Left lobe of liver (tissue), 2 donors: ENCODE results near the gene CLIP1. TPM values are rescaled to one million over a fixed set of nuclear protein-coding genes. Genes with fewer than 3 reads are reported as not detected.
A peak's percentile ranks its signal among the peaks of the same experiment; 100 is the strongest.

Source experiments
- ATAC-seq: fragments of 200-7000 bp; cut with Tn5 transposase; one replicate; pipeline ENCODE4 v1.9.1; 2020; ENCODE audit warnings: mild to moderate bottlenecking, moderate library complexity
- DNase-seq: peaks from one replicate; pipeline ENCODE4 v3.0.0-alpha.2; 2020; ENCODE audit warnings: low spot score
- total RNA-seq: library from RNA; stranded (reverse); gene quantifications from one replicate; pipeline ENCODE4 v1.2.1, GENCODE V29; 2021
- donor health status: DM: no; HTN: no; CAD: no; lungs with moderate emphysema.
- donor health status: DM: no; HTN: yes; CAD: no.

CLIP1 gene
- total RNA-seq, 1 donor from 2014 or later: 38.9 TPM

DNA sequence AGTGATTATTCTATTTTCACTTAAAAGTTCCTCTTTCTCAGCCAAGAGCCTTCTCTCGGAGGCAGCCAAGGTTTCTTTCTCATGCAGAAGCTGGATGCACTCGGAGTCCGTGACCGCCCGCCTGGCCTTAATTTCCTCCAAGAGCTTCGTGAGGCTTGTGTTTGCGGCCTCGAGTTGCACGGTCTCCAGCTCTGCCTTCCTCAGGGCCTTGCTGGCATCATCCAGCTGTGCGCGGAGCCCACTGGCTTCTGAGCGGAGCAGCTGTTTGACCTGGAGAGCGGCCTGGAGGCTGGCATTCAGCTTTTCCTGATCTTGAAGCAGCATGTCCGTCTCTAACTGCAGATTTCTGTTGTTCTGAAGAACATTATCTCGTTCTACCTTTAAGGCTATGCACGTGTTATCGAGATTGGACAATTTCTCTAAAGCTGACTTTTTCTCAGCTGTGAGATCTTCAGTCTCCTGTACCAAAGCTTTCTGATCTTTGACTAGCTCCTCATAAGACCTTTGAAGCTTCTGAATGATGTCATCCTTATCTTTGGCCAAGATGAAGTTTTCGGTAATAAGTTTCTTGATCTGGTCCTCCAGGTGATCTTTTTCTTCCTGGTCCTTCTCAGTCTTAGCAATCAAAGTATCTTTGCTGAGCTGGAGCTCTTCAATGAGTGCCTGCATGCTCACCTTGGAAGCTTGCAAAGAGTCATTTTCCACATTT lies 99.0 kb downstream of the CLIP1 start:
- ATAC-seq (no peak), DNase-seq (no peak)

DNA sequence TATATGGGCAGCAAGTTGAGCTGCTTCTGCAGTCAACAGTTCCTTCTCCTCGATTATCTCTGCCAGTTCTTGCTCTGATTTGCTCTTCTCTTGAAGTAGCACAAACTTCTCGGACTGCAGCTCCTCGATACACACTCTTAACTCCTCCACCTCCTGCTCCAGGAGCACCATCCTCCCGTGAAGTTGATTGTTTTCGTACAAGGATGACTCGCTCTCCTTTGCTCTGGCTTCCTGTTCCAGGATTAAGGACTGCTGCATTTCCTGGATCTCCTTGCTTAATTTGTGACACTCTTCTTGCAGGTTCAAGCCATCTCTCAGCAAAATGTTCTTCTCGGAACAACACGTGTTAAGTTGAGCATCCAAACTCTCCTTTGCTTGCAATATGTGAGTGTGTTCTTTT lies 100.0 kb downstream of the CLIP1 start:
- no peak for ATAC-seq
- no peak for DNase-seq

DNA sequence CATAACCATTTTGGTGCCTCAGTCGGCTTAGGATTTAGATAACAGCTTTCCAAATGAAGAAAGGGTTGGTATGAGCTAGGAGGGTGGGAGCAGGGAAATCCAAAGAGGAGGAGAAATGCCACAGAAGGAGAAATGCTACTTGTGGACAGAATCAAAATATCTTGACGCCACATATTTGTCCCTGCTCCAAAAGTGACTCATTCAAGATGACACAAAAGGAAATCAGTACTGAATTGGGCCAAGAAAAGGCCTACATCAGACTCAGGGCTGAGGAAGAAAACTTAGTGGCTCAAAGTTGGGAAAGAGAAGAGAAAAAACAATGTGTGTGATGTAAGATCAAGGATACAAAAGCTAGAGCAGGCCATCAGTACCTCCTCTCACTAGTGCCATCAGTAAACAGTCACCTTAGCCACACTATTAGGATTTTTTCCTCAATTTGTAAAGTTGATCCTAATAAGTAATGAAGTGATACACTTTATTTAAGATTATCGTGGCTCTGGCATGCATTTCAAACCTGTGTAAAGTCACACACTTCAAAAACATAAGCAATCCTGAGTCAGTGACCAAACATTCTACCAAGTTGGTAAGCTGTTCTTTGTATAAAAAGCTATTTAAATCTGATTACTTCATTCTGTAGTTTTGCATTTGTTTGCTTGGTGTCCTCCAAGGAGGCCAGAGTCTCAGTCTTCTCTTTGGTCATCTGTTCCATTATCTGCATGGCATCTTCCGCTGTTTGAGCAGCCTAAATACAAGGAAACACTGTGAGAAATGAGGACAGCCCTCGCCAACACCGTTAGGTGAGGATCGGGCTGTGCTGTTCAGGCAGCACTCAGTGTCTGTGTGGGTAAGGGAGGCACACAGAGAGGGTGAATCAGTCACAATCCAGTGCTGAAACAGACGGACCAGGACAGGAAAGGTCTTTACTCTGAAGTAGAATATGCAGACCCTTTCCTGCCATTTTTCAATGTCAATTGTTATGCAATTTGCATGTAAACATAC lies 103.6 kb downstream of the CLIP1 start:
- no peak for DNase-seq

DNA sequence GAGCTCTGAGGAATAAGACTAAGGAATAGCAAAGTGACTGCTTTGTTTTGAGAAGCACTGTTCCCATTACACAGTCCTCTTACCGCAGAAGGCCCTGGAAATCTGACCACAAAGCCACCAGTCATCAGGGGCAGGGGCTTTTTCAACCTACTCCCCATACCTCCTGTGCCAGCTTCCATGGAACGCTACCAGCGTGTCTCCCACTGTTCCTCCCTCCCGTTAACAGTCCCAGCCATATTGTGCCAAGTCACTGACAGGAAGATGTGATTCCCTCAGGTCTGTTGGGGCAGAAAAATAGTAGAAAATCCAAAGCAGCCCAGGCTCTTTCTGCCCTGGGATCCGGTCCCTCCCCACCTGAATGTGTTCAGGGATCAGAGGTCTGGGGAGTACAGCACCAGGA lies 109.5 kb downstream of the CLIP1 start:
- DNase-seq (no peak), ATAC-seq (no peak)

More for the DNA sequence above, 103.6 kb downstream of the CLIP1 start:
- ATAC-seq: no peak

DNA sequence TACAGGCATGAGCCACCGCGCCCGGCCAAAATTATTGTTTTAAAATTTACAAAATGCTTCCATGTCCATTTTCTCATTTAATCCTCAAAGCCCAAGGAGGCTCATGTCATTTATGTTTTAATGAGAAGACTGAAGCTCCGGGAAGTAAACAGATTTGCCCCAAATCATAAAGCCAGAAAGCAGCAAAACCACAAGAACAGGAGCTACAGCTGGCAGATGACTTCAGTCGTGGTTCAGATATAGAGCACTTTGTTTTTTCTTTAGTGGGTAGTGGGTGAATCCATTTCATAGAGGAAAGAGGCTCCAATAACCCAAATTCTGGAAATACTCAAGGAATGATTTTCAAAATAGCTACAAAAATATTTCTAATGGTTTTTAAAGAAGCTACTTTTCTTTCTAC lies 110.8 kb downstream of the CLIP1 start:
- no peak for DNase-seq
- ATAC-seq: no peak

DNA sequence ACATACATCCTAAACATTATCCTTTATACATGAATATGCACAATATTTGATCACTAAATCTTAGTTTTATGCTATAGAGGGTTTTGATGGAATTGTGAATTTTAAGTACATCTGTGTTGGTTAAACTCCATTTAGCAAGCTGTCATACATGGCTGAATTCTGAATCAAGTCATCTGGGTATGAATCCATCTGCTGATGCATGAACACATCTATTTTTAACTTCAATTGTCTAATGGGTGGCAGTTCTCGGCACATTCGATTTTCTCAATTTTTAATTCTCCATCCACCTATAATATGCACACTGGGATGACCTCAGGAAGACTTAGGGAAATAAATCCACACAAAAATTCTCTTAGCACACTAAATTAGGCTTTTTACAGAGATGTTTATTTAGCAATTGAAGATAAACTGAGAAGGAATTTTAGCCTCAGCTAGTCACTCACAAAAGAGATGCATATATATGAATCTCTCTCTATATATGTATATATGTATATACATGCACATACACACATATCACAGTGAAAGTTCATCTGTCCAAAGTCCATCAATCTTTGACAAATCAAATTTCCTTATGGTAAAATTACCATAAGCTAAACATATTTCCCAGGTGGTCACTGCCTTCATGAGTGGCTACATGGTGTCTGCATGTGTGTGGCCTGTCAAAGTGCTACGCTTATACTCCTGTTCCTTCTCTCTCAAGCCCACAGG lies 111.7 kb downstream of the CLIP1 start:
- DNase-seq (no peak), ATAC-seq (no peak)

DNA sequence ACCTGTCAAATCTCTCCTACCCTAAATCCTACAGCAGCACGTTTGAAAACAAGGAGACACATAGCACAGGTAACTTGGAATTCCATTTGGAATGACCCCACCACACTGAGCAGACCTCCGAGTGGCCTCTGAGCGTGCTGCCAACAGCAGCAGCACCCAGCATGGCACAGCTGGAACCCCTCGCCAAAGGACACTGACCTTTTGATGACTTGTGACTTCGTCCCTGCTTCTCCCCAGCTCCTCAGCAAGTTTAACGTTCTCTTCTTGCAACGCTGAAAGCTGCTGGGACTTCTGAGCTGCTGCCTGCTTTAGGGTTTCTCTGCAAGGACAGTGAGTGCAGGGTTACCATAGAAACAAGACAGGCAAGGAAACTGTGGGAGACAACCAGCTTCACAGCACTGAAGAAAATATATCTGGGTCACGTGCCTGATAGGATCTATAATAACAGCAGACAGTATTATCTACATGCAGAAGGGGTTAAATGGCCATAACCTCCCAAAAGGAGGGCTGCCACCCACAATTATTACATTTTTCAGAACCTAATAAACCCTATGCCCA lies 112.8 kb downstream of the CLIP1 start:
- DNase-seq (no peak), ATAC-seq (no peak)

DNA sequence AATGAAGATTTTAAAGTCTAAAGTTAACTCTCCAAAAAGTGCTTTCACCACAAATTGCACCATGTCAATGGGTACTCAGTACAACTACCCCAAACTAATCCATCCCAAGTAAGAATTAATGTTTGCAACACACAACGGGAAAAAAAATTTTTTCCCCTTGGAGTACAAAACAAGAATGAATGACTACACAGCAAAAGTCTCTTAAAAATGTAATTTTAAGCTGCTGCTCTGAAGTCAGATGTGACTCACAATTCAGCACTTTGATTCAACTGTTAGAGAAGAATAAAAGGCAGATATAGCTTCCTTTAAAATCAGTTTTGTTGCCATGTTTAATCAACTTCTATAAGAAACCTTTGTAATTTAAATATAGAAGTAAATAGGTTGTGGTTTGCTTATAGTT lies 113.7 kb downstream of the CLIP1 start:
- DNase-seq (no peak), ATAC-seq (no peak)

DNA sequence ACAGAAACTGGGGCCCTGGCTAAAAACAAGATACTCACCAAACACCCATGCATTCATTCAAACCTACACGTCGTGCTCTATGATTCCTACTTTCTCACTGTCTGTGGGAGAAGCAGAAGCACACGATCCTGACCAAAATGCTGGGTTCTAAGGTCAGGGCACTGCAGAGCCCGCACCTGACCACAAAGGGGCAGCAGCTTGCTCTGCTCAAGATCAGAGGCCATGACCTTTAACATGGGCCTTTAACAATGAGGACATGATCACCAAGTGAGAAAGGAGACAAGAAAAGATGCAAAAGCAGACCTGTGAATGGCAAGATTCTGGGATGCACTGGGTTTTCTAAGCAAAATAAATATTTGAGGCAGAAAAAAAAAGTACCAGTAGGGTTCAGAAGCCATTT lies 116.1 kb downstream of the CLIP1 start:
- DNase-seq (no peak), ATAC-seq (peak; percentile 91)

DNA sequence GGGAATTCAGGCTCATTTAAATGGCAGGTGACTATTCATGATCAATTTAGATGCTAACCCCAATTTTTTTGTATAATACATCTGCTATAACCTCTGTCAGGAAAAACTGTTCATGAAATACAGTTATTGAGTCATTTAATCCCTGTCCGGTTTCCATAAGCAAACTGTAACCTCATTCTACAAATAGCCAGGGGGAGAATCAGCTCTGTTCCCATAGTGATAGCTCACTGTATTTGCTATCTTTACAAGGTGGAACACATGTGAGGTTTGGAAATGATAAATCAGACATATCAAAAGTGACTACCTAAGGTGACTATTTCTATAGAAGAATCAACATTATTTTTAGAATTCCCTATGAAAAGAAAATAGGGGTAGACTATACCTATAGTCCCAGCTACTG lies 117.5 kb downstream of the CLIP1 start:
- DNase-seq: no peak
- ATAC-seq: no peak

DNA sequence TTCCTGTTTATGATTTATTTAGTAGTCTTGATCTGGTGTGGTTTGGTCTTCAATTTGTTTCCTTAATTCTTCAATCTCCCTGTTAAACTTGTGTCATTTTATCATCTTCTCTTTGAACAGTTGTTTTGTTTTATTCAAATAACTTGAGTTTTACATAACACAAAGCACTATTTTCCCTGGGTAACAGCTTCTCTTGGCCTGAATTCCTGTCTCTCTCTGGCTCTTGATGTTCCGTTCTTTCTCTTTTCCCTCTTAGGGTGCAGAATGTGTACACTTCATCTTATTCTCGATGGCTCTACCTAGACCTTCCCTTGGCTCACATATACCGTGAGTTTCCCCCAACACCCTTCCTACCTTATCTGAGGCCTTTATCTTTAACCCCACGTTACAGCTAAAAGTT lies 119.4 kb downstream of the CLIP1 start:
- no peak for DNase-seq
- ATAC-seq: no peak

DNA sequence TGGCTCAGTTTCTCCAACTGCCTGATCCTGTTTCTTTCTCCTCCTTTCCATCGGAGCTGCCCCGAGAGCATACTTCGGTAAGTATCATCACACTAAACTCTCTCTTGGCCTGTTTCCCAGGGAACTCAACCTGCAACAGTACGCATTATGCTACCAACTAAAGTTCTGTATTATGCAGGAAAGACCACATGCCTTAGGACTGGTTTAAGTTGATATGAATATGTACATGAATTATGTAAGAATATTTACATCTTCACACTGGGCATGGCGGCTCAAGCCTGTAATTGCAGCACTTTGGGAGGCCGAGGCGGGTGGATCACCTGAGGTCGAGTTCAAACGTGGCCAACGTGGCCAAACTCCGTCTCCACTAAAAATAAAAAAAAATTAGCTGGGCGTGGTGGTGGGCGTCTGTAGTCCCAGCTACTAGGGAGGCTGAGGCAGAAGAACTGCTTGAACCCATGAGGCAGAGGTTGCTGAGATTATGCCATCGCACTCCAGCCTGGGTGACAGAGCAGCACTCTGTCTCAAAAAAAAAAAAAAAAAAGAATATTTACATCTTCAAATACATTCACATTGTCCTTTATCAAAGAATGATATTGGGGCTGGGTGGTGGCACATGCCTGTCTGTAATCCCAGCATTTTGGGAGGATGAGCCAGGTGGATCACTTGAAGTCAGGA lies 124.3 kb downstream of the CLIP1 start:
- no peak for ATAC-seq
- no peak for DNase-seq

DNA sequence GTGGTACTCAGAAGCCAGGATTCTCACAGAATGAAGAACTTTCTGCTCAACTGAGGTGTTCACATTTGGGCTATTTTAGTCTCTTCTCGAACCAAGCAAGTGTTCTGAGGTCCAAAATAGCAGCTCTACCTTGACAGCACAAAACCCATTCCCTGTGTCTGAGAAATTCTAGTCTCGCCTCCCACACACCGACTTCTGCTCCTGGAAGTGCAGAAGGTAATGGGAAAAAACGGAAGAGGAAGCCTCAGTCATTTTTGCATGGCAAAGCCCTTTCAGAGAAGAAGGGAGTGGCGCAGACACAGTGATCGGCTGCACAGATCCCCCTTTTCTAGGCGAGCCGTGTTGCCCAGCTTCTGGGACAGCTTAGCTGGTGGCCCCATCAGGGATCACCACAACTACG lies 125.0 kb downstream of the CLIP1 start:
- no peak for DNase-seq
- ATAC-seq: no peak

DNA sequence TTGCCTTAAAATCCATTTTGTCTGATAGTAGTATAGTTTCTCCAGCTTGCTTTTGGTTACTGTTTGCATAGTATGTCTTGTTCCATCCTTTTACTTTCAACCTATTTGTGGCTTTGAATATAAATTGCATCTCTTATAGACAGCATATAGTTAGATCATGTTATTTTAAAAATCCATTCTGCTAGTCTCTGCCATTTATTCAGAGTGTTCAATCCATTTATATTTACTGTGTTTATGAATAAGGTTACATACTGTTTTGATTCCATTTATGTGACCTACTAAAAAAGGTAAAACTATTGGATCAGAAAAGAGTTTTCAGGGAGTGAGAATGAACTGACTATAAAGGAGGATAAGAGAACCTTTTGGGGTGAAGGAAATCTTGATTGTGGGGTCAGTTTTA lies 126.6 kb downstream of the CLIP1 start:
- DNase-seq (no peak), ATAC-seq (no peak)

DNA sequence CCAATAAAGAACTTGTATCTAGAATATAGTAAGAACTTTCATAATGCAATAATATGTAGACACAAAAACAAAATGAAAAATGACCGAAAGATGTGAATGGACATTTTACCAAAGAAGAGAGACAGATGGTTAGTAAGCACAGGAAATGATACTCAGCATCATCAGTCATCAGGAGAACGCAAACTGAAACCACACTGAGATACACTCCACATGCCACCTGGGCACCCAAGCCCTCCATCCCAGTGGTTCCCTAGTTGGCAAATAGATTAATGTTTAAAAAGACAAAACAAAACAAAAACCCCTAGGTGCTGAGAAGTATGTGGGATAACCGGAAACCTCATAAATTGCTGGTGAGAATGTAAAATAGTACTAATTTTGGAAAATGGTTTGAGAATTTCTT lies 129.4 kb downstream of the CLIP1 start:
- DNase-seq: no peak
- no peak for ATAC-seq

DNA sequence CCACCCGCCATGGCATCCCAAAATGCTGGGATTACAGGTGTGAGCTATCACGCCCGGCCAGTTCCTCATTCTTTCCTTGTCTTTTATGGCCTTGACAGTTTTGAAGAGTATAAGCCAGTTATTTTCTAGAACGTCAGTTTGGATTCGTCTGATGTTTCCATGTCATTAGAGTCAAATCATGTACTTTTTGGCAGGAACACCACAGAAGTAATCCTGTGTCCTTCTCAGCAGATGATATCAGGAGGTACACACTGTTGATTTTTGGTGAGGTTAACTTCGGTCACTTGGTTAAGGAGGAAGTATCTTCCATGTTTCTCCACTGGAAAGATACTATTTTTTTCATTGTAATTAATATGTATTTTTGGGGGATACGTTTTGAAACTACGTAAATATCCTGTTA lies 131.0 kb downstream of the CLIP1 start:
- no peak for ATAC-seq
- DNase-seq: no peak

DNA sequence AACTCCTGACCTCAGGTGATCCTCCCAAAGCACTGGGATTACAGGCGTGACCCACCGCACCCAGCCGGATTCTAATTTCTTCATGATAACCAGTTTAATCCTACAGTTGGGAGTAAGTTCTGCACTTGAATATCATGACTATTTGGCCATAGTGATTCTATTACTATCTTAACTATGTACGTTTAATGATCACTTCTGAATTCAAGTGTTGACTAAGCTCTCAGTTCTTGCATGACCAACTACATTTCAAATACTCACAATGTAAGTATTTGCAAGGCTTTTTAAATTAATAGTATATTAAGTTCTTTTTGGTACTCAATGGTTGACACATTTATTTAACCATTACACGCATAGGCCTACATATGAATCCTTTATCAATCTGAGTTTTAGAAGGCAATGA lies 138.8 kb downstream of the CLIP1 start:
- ATAC-seq (no peak), DNase-seq (no peak)

DNA sequence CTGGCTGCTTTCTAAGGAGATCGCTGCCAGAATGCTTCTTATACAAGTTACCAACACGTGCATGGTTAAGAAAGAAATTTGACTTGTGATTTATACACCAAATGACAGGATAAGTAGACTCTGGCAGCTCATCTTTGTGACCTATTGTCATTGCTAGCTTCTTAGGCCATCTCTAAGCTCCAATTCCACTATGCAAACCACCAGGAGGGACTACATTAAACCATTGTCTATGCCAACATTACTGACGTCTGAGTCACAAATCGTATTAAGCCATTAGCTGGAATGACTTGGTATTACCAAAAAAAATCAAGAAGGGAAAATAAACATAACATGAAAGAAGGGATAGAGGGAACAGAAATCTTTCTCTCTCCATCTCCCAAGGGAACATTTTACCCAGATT lies 140.4 kb downstream of the CLIP1 start:
- ATAC-seq (no peak), DNase-seq (no peak)

DNA sequence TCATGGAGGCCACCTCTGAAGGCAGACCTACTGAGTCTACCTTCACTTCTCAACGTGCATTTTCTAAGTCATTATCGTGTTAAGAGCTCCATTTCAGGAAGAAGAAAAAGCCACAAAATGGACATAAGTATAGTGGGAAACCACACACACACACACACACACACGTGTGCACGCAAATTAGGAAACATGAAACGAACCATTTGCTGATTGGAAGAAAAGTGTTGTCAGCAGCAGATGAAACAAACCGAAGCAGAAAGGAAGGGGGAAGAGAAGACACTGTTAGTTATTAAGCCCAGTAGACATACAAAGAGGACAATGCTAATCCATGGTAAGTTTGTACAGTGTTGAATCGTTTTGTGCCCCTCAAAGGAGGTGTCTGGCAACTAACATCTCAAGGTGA lies 146.2 kb downstream of the CLIP1 start:
- ATAC-seq (no peak), DNase-seq (no peak)

DNA sequence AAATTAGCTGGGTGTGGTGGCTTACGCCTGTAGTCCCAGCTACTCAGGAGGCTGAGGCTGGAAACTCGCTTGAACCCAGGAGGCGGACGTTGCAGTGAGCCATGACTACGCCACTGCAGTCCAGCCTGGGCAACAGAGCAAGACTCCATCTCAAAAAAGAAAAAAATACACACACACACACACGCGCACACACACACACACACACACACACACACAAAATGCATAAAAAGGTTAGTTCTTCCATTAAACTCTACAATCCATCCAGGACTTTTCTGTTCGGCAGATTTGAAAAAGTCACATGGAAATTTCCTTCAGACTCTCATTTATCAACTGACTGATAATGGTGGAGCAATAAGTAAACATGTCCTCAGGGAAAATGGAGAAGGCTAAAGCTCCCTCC lies 147.0 kb downstream of the CLIP1 start:
- ATAC-seq (no peak), DNase-seq (no peak)
